Measurements from ENCODE around the gene JAK3.
"Not testable (repeated sequence)": the region's sequence is repeated elsewhere in the genome, so short reads cannot be mapped to it uniquely, and the experiment has no call there.

JAK3 gene

DNA sequence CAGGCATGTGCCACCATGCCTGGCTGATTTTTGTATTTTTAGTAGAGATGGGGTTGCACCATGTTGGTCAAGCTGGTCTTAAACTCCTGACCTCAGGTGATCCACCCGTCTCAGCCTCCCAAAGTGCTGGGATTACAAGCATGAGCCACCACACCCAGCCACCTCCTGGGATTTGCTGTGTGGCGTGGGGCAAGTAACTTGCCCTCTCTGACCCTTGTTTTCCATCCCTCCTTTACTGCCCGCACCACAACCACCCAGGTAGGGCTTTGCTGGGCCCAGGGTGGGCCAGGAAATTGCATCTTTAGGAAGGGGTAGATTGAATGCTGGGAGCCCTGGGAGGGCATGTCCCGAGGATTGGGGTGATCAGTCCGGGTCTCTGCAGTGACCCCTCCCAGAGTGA, 64.1 kb downstream of the JAK3 start:
- not testable (repeated sequence) for H3K23ac ChIP-seq (ENCODE audit: low read depth, low read length, poor library complexity)
- WGBS, 2 donors (ENCODE audit: extremely low coverage in 2 of 2, insufficient read length in 2 of 2, insufficient replicate concordance in 1 of 2): no CpG with 5 or more reads among the region's 5 CpGs

DNA sequence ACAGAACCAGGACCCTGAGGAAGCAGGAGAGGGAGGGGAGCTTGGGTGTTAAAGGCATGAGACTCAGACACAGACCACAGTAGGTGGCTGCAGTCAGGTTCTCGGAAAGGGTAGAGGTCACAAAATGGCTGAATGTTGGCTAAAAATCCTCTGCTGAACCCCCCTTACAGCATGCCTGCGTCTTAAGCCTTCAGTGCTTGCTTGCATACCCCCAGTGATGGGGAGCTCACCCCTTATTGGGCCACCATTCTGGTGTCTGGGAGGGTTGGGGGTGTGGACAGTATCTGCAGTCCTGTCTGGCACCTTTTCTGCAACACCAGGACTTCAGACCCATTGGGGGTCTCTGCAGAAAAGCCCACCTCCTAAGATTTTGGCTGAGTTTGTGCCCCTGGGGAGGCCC, 67.0 kb downstream of the JAK3 start:
- Histone ChIP-seq H3K79me1 (ENCODE audit: low read depth, low read length) (peaks cover 2% of the 10 kb centered on the region), H2BK120ac (ENCODE audit: low read depth, low read length) (no peak overlapping the region), H3K18ac (ENCODE audit: low read length) (no peak overlapping the region), H4K8ac (ENCODE audit: low read depth, low read length) (no peak overlapping the region), H3K36me3 (replicated peaks in 1 of 2; ENCODE audit: control insufficient read depth in 2 of 2, insufficient read depth in 2 of 2, low read length in 2 of 2) (peaks cover 0 to 4% of the 10 kb centered on the region in 2 donors), H2BK5ac (ENCODE audit: low read length) (no peak overlapping the region), H3K4me2 (ENCODE audit: insufficient read depth, low read length, poor library complexity, severe bottlenecking) (no peak overlapping the region), H2AFZ (ENCODE audit: low read length) (no peak overlapping the region), H2AK5ac (ENCODE audit: low read depth, low read length) (no peak overlapping the region), H3K4ac (ENCODE audit: low read length) (no peak overlapping the region), H3K27ac (replicated peaks; ENCODE audit: low read length) (no peak overlapping the region), H3K4me1 (ENCODE audit: control insufficient read depth in 2 of 2, insufficient read depth in 1 of 2, low read depth in 1 of 2, low read length in 2 of 2) (peaks cover 5 to 14% of the 10 kb centered on the region in 2 donors), H3K9me3 (replicated peaks in 1 of 2; ENCODE audit: control insufficient read depth in 2 of 2, insufficient read depth in 1 of 2, low read depth in 1 of 2, low read length in 2 of 2) (no peaks in the 10 kb centered on the region), H2BK15ac (ENCODE audit: low read length) (no peak overlapping the region), H2BK12ac (ENCODE audit: low read length) (no peak overlapping the region), H3K9ac (ENCODE audit: low read depth, low read length, poor library complexity) (no peak overlapping the region), H3K4me3 (ENCODE audit: low read length in 2 of 2) (no peak overlapping the region), H3K27me3 (ENCODE audit: control insufficient read depth in 3 of 3, insufficient read depth in 3 of 3, low read depth in 1 of 3, low read length in 3 of 3) (no peaks in the 10 kb centered on the region), H4K91ac (ENCODE audit: low read depth, low read length, poor library complexity) (no peak overlapping the region), H3K23ac (ENCODE audit: low read depth, low read length, poor library complexity) (no peak overlapping the region), H3K14ac (ENCODE audit: low read length) (no peak overlapping the region)
- DNase-seq (ENCODE audit: low spot score): no peak
- no CpG with 5 or more reads among the region's 2 CpGs for WGBS, 2 donors (ENCODE audit: extremely low coverage in 2 of 2, insufficient read length in 2 of 2, insufficient replicate concordance in 1 of 2)

More for the DNA sequence above, 64.1 kb downstream of the JAK3 start:
- not testable (repeated sequence) for H2BK15ac ChIP-seq (ENCODE audit: low read length); H3K4me3 ChIP-seq (ENCODE audit: low read length in 2 of 2); H3K4me2 ChIP-seq (ENCODE audit: insufficient read depth, low read length, poor library complexity, severe bottlenecking); H3K4ac ChIP-seq (ENCODE audit: low read length); H3K27me3 ChIP-seq (ENCODE audit: control insufficient read depth in 3 of 3, insufficient read depth in 3 of 3, low read depth in 1 of 3, low read length in 3 of 3); H2BK12ac ChIP-seq (ENCODE audit: low read length); H4K91ac ChIP-seq (ENCODE audit: low read depth, low read length, poor library complexity); H3K18ac ChIP-seq (ENCODE audit: low read length); H4K8ac ChIP-seq (ENCODE audit: low read depth, low read length); H3K9me3 ChIP-seq (replicated peaks in 1 of 2; ENCODE audit: control insufficient read depth in 2 of 2, insufficient read depth in 1 of 2, low read depth in 1 of 2, low read length in 2 of 2); H3K27ac ChIP-seq (replicated peaks; ENCODE audit: low read length); H2BK5ac ChIP-seq (ENCODE audit: low read length); DNase-seq (ENCODE audit: low spot score); H3K79me1 ChIP-seq (ENCODE audit: low read depth, low read length); H2AK5ac ChIP-seq (ENCODE audit: low read depth, low read length); H3K14ac ChIP-seq (ENCODE audit: low read length); H3K36me3 ChIP-seq (replicated peaks in 1 of 2; ENCODE audit: control insufficient read depth in 2 of 2, insufficient read depth in 2 of 2, low read length in 2 of 2); H2BK120ac ChIP-seq (ENCODE audit: low read depth, low read length); H3K9ac ChIP-seq (ENCODE audit: low read depth, low read length, poor library complexity); H2AFZ ChIP-seq (ENCODE audit: low read length)
- H3K4me1 ChIP-seq (ENCODE audit: control insufficient read depth in 2 of 2, insufficient read depth in 1 of 2, low read depth in 1 of 2, low read length in 2 of 2): peaks cover 5 to 10% of the 10 kb centered on the region in 2 donors

DNA sequence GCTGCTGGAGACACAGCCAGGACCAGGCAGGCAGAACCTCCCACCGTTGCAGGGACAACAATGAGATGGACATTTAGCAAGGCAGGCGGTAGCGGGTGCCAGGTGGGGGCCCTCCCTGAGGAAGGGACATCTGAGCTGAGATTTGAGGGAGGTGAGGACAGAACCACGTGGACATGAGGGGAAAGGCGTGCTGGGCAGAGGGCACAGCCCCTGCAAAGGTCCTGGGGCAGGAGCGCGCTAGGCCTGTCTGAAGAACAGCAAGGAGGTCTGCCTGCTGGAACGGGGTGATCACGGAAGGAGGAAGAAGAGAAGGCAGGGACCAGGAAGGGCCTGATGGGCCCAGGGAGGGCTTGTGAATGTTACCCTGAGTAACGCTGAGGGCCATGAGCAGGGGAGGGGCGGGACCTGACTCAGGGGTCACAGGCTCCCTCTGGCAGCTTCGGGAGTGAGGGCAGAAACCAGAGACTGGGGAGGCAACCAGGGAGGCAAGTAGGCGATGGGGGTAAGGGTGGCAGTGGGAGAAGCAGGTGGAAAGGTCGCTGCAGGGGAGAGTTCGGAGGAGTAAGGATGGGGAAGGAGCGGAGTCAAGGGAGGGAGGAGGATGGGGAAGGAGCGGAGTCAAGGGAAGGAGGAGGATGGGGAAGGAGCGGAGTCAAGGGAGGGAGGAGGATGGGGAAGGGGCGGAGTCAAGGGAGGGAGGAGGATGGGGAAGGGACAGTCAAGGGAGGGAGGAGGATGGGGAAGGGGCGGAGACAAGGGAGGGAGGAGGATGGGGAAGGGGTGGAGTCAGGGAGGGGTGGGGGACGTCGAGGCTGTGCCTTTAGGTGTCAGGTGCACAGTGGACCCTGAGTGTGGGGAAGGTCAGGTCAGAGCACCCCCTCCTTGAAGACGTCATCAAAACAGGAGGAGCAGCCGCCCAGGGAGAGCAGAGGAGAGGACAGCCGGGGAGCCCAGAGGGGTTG, 68.5 kb downstream of the JAK3 start:
- H3K79me1 ChIP-seq (ENCODE audit: low read depth, low read length): peaks cover 2% of the 10 kb centered on the region
- peak overlapping the region; percentile 100 for H2AK5ac ChIP-seq (ENCODE audit: low read depth, low read length)
- H2BK120ac ChIP-seq (ENCODE audit: low read depth, low read length): peak overlapping the region; percentile 21
- peaks cover 0 to 3% of the 10 kb centered on the region in 2 donors for H3K36me3 ChIP-seq (replicated peaks in 1 of 2; ENCODE audit: control insufficient read depth in 2 of 2, insufficient read depth in 2 of 2, low read length in 2 of 2)
- H3K4ac ChIP-seq (ENCODE audit: low read length): peak overlapping the region; percentile 84
- H3K4me2 ChIP-seq (ENCODE audit: insufficient read depth, low read length, poor library complexity, severe bottlenecking): peak overlapping the region; percentile 59
- peak overlapping the region; percentile 92 for H3K9ac ChIP-seq (ENCODE audit: low read depth, low read length, poor library complexity)
- H3K27me3 ChIP-seq (ENCODE audit: control insufficient read depth in 3 of 3, insufficient read depth in 3 of 3, low read depth in 1 of 3, low read length in 3 of 3): no peaks in the 10 kb centered on the region
- peak overlapping the region in 1 of 2 donors; percentile 75 for H3K4me3 ChIP-seq (ENCODE audit: low read length in 2 of 2)
- no peak overlapping the region for H4K8ac ChIP-seq (ENCODE audit: low read depth, low read length)
- H3K23ac ChIP-seq (ENCODE audit: low read depth, low read length, poor library complexity): peak overlapping the region; percentile 95
- peak overlapping the region; percentile 82 for H2BK5ac ChIP-seq (ENCODE audit: low read length)
- no CpG with 5 or more reads among the region's 25 CpGs for WGBS, 2 donors (ENCODE audit: extremely low coverage in 2 of 2, insufficient read length in 2 of 2, insufficient replicate concordance in 1 of 2)
- H3K14ac ChIP-seq (ENCODE audit: low read length): peak overlapping the region; percentile 98
- peaks cover 5 to 14% of the 10 kb centered on the region in 2 donors for H3K4me1 ChIP-seq (ENCODE audit: control insufficient read depth in 2 of 2, insufficient read depth in 1 of 2, low read depth in 1 of 2, low read length in 2 of 2)
- no peaks in the 10 kb centered on the region for H3K9me3 ChIP-seq (replicated peaks in 1 of 2; ENCODE audit: control insufficient read depth in 2 of 2, insufficient read depth in 1 of 2, low read depth in 1 of 2, low read length in 2 of 2)
- peak overlapping the region; percentile 43 for H3K27ac ChIP-seq (replicated peaks; ENCODE audit: low read length)
- H4K91ac ChIP-seq (ENCODE audit: low read depth, low read length, poor library complexity): peak overlapping the region; percentile 64
- H2BK12ac ChIP-seq (ENCODE audit: low read length): peak overlapping the region; percentile 99
- H2BK15ac ChIP-seq (ENCODE audit: low read length): peak overlapping the region; percentile 99
- peak; percentile 66 for DNase-seq (ENCODE audit: low spot score)
- peak overlapping the region; percentile 95 for H3K18ac ChIP-seq (ENCODE audit: low read length)
- H2AFZ ChIP-seq (ENCODE audit: low read length): peak overlapping the region; percentile 82
